MM.1S (cell line): ENCODE measurements around the gene PLS3.

Experiments used
- CTCF ChIP-seq: fragments of 300-600 bp; sonication (generic); IDR thresholded peaks from 2 replicates; pipeline ENCODE4 v1.5.1; 2016; ENCODE audit warnings: antibody characterized with exemption, low read length, mixed read lengths
- EZH2 ChIP-seq: fragments of 300-600 bp; sonication (generic); optimal IDR thresholded peaks from 2 replicates; pipeline ENCODE3; 2017; ENCODE audit warnings: low read depth, mild to moderate bottlenecking, antibody characterized with exemption, low read length, mixed read lengths
- EZH2phosphoT487 ChIP-seq: fragments of 300-600 bp; sonication (generic); IDR thresholded peaks from 2 replicates; pipeline ENCODE4 v1.6.1; 2018; ENCODE audit warnings: antibody characterized with exemption, low read length

- no peak for TF ChIP-seq CTCF
- TF ChIP-seq EZH2, result no peak
- TF ChIP-seq EZH2phosphoT487, result no peak
Measured at GRCh38 chrX:115547448-115547847, 13.5 kb upstream of the PLS3 start.
